Hematopoietic multipotent progenitor cell treated with erythropoietin and hydrocortisone succinate and interleukin-3 and kit ligand, for 4 days (in vitro differentiated cells): ENCODE measurements around the gene NHSL2.
"Not testable (repeated sequence)": the region's sequence is repeated elsewhere in the genome, so short reads cannot be mapped to it uniquely, and the experiment has no call there.

Experiments used
- DNase-seq: peaks from one replicate; pipeline ENCODE4 v3.0.0-alpha.2; 2015

Gene NHSL2

DNA sequence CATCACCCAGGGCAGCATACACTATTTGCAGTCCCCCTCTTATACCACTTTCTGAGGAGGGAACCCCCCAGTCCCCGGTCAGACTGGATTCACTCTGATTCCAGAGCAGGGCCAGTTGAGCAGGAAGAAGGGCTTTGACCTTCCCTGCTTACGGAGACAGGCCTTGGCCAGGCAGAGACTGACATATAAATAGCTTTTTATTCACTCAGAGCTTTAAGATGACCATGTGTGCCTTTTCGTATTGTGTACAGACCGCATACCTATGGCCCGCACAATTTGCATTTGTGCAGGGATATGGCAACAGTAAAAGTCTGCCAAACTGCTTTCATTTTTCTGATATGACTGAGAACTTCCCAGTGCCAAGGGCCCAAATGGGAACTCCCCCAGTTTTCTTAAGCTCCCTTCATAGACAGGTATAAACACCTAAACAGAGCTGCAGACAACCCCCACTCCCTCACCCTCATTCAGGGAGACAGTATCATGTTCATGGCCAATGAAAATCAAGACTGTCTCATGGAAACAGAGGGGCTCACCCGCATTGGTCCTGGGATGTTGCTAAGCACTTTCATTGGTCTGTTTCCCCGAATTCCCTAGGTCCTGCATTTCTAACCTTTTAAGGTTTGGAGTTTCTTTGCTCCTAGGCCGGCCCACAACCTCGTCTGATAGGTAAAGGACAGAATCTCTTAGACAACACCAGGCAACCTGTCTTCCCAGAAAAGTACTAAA, 135.1 kb downstream of the NHSL2 start:
- no peak for DNase-seq

DNA sequence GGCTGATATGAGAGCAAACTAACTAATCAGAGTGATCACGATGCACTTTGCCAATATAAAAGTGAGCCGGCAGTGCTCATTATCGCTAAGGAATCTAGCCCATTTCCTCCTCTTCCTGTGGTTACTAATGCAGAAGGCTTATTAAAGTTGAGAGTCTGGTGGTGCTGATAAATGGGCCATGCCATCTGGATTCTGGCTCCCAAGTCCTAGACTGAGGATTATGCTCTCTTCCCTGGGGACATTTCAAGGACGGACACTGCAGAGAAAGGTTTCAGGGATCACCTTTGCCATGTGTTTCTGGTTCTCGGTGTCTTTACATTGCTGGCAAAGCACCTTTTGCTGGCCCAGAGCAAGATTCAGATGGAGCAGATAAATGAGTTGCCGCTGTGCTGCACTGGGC, 135.8 kb downstream of the NHSL2 start:
- DNase-seq: peak; percentile 57

DNA sequence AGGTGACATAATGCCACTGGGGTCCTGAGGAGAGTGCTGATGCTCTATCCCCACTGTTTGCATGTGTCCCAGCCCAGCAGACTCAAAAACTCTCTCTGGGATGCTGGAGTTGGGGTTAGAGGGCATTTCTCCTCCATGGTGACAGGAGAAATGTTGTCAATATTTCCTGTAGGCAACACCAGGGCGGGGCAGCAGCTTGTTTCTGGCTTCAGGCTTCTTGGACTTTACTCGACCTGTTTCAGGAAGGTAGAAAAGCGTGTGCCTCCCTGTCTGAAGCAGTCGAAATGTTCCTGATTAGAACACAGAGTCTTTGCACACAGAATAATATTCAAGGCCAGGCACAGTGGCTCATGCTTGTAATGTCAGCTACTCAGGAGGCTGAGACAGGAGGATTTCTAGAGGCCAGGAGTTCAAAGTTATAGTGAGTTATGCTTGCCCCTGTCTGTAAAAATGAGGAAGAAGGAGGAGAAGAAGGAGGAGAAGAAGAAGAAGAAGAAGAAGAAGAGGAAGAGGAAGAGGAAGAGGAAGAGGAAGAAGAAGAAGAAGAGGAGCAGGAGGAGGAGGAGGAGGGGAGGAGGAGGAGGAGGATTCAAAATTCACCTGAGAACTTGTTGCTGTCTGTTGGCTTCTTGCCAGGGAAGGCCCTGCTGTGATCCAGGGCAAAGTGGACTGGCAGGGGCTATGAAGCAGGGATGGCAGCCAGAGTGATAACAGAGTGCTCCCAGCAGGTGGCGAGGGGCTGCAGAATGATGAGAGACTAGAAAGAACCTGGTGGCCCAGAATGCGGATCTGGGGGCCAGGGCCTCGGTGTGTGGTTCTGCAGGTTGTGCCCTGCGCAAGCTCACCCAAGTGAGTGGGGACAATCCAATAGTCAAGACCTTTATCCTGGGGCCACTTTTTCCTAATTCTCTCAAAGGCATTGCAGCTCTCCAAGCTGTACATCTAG, 138.1 kb downstream of the NHSL2 start:
- peak; percentile 39 for DNase-seq

DNA sequence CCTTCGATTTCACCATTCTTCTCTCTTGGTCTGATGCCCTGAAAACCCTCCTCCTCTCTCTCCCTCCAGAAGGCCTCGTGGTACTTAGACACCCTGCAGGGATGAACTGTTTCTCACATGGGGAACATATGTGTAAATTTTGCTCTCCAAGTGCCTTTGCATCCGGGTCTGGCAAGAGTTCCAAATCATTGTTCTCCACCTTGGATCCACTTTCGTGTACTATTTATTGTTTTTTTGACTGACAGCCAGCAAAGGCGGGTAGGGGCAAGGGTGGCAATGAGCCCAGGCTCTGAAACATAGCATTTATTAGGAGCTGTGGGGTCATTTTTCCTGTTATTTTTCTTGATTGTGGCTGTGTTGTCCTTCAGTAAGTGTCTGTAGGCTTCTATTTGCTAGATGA, 139.4 kb downstream of the NHSL2 start:
- no peak for DNase-seq

DNA sequence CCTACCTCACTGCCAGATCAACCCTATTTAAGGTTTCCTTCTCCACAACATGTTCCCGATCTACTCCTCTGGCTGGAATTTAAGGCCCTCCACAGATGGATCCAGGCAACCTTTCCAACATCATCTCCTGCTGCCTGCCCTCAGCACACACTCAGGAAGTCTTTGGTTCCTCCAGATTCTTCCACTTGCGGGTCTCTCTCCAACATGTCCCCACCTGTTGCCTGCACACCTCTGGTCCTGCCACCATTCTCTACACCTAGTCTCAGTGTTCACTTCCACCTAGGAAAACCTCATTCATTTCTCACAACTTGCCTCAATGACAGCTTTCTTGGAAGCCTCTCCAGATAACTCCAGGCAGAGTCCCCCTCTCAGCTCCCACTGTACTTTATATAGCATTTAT, 140.9 kb downstream of the NHSL2 start:
- DNase-seq: no peak

DNA sequence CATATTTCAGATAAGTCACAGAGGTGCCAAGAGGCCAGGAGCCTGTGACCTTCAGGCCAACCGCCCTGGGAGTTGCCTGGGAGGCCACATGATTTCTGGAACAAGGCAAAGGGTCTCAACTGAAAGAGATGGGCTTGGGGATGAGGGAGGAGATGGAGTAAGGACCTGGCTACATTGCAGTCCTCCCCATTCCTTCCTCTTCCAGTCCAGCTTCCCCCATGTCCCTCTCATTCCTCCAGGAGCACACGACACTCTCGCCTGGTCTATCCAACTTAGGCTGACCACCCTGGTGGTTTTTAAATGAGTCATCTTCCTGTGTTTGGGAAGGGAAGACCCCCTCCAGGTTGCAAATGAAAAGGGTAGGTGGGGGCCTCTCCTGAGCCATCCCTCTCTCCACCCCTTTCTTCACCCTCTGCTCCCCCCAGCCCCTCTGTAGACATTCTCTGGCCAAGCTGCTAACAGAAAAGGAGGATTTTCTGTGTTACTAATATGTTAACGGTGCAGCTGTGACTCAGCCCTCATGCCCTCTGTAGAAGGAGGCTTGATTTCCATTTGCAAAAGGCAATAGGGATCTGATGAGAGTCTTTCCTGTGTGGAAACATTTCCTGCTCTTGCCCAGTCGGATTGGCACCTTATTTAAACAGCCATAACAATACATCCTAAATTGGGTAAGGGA, 141.9 kb downstream of the NHSL2 start:
- no peak for DNase-seq

DNA sequence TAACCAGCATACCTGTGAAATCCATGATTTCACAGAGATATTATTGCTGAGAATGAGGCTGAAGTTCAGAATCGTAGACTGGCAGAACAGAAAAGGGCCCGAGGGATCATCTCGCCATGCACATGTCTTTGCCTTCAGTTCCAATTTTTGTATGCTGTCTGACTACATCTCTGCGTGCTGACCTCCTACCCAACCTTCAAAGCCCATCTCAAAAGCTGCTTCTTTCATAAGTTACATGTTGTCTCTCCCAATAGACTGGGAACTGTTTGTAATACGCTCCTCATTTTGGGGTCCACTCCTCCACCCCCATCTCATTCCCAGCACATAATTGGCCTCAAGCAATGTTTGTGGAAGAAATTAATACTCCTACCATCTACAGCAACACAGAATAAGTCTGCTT, 142.9 kb downstream of the NHSL2 start:
- no peak for DNase-seq

DNA sequence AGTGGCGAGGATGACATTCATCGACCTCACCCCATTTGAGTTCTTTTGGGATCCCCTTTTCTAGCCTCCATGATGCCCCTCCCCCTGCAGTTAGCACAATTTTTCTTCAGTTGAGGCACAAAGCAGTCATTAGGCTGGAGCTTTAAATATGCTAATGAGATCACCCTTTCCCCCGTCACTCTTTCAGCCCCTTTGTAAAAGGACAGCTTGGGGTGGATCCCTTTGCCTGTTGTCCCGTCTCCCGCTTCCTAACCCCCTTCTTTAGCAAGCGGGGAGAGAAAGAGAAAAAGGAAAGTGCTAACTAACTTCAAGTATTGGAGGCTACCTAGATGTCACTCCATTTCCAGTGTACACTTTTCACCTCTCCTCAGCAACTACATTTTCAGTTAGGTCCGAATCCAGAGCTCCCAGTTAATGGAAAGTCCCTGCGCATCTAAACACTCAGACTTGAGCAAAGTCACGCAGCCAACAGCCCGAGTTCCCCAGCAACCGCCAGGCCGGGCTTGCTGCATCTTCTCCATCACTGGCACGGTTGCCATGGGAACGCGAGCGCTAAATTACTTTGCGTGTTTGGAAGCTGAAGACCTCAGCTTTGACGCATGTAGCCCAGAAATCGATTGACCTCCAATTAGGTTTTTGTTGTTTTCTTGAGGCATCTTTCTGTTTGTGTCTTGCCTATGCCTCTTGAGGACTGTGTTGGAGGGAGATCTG, 144.3 kb downstream of the NHSL2 start:
- DNase-seq: no peak

DNA sequence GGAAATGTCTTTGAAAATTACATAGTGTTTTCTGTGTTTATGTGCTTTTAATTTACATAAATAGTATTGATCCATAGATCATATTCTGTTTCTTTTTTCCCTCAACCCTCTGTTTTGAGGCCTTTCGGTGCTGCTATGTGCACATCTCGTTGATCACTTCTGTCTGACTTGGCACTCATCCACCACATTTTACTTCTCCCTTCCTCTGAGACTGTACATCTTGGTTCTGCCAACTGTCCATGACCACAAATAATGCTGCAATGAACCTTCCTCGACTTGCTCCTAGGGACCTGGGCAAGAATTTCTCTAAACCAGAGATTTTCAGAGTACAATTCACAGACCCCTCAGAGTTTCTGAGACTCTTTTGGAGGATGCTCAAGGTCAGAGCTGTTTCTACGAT, 146.7 kb downstream of the NHSL2 start:
- DNase-seq: peak; percentile 78

DNA sequence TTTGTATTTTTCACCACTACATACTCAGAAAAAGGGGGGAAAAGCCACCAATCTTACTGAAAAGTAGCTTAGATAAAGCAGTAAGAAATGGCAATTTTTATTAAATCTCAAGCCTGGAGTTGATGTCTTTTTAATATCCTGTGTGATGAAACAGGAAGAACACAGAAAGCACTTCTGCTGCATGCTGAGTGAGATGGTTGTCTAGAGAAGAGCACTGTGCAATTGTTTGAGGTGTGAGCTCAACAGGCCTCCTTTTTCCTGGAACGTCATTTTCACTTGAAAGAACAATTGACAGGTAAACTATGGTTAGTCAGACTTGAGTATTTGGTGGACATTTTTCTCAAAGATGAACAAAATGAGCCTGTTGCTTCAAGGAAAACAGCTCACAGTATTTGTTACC, 147.2 kb downstream of the NHSL2 start:
- peak; percentile 33 for DNase-seq

DNA sequence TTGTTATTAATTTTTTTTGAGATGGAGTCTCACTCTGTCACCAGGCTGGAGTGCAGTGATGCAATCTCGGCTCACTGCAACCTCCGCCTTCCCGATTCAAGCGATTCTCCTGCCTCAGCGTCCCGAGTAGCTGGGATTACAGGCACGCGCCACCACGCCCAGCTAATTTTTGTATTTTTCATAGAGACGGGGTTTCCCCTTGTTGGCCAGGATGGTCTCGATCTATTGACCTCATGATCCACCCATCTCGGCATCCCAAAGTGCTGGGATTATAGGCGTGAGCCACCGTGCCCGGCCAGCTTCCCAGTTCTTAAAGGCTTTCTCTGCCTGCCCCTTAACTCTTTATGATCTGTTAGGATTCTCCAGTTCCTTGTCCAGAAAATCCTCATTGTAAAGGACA, 147.7 kb downstream of the NHSL2 start:
- DNase-seq: not testable (repeated sequence)

DNA sequence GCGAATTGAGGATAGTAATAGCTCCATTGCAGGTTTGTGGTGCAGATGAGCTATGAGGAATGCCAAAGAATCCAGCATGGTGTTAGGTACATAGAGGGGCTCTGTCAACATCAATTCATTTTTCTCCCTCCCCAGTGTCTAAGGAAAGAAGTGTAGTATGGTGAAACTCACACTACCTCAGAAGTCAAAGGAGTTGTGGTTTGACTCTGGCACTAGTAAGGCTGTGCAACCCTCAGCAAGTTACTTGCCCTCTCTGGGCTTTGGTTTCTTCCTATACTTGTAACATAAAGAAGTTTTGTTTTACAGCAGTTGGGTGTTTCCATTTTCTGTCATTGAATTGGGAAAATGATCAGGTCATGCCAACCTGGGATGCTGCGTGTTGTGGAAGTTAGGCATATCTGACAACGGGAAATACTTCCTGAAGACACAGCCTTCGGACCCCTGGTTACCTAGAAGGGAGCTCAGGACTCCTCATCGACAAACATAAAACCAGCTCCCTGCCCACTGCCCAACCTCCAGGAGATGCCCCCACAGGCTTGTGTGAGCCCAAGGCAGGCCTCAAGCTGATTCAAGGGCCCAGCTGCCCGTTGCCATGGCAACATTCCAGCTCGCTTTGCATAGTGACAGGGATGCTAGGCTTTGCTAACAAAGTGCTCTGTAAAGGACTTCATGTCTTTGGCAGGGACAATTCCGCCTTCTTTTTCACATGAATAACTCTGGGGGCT, 149.7 kb downstream of the NHSL2 start:
- DNase-seq: peak; percentile 25

DNA sequence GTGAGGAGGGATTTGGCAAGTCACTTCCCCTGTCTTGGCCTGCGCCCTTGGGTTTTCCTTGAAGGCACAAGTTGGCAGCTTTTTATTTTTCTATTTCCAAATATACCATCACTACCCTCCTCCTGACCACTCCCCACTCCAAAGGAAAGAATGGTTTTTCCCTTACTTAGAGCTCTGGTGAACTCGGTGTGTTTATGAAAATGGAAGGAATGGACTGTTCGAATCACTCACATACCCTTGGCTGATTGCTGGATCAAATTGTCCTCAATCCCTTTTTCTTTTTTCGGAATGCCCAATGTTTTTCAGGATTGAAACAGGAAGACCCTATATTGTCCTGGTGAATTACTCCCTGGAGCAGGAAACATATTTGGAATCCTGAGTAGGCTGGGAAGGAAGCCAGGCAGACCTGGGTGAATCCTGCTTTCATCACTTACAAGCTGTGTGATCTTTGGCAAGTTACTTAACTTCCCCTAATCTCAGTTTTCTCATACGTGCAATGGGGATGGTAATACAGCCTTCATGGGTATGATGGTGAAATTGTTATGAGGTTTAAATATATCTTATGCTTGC, 150.4 kb downstream of the NHSL2 start:
- DNase-seq: no peak

DNA sequence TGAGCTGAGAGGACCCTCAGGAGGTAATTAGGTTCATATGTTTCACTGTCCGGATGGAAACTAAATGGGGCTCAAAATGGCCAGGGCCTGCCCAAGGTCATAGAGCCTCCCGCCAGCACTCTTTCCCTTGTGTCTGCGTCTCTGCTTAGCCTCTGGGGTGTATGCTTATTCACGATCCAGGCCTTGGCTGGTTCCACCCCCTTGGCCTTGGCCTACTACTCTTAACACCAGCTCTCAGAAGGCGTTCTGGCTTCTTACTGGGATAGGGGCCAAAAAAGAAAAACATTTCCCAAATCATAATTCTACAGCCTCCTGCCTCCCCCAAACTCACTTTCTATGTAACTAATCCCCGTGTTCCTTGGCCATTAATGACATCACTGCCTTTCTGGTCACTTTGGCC, 152.3 kb downstream of the NHSL2 start:
- DNase-seq: no peak

DNA sequence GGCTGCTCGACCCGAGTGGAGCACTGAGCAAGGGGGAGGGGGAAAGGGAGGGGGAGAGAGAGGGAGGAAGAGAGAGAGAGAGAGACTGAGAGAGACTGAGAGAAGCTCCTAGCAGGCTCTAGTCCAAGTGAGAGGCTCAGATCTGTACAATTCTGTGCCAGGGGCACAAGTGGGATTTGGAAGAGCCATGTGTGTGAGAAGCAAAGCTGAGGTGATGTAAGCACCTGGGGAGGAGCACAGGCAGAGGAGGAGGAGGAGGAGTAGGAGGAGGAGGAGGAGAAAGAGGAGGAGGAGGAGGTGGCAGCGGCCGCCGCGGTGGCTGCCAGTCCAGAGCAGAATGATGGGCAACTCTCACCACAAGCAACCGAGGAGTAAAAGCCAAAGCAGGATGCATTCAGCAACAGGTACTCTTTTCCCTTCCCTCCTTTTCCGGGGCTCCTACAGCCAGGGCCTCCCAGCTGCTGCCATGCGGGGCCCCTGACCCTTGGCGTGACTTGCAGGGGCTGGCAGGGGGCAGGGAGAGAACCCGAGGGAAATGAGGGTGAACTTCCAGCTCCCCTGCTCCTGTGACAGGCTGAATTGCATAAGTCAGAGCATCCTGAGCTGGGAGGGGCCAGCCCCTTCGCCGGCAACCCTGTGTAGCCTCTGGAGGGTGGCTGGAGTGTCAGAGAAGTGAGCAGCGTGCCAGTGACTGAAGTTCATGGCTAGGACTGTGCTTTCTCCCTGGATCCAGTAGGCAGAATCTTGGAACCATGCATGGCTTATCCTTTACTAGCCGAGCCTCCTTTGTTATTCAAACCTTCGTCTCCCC, 158.9 kb downstream of the NHSL2 start:
- no peak for DNase-seq

DNA sequence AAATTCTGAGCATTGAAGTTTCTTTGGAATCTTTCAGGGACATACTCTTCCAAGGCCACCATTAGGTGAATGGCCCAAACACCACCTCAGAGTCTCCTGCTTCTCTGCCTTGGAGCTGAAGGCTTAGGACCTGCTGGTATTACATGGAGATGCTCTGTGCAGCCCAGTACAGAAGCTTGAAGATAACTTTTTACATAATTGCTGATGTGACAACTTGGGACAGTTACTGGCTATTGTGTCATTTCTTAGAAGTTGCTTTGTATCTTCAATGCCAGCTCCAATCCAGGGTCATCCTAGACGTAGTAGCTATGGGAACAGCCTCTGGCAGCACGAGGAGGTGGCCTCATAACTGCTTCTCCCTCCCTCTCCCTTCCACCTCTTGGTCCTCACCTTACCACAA, 160.6 kb downstream of the NHSL2 start:
- DNase-seq: no peak

DNA sequence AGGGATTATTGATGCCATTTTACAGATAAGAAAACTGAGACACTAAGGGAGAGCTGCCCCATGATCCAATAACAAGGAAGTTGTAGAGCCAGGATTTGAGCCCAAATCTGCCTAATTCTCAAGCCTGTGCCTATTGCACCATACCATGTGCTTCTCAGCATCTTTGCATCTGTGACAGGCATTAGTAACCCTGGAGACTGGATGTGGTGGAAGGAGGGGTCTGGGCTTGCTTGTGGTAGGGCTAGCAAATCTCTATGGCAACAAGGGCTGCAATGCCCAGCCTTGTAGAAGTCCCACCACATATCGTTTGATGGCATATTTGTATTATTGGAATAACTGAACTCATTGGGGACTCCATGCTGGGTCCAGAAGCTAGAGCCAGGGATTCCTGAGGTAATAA, 163.0 kb downstream of the NHSL2 start:
- no peak for DNase-seq

DNA sequence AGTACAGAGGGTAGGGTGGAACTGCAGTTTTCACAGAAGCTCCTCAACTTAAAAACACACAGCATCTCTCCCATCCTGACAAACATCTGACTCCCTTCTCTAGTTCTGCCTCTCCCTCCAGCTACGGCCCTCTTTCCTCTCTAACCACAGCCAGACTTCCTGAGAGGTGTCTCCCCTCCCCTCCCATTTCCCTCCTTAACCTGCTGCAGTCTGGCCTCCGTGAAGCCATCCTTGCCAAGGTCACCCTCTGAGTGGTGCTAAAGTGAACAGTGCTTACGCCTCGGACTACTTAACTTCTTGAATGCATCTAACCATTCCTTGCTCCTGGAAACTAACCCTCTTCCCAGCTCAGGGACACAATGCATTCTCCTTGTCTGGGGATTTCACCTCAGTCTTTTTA, 167.8 kb downstream of the NHSL2 start:
- DNase-seq: no peak

DNA sequence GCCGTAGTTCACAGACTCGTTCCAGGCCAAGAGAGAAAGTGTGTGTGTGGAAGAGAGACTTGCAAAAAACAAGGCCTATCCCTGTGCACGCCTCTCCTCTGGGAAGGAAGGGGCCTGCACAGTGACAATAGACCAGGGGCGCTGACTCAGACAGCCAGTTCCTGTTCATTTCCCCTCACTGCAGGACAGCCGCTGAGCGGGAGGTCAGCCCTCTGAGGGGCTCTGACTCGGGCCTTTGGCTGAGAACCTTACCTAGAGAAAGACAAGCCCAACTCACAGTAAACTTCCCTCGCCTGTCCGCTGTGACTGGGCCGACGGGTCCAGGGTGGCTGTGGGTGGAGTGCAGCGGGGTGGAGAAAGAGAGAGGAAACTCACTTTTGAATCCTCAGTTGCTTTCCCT, 169.0 kb downstream of the NHSL2 start:
- DNase-seq: no peak

DNA sequence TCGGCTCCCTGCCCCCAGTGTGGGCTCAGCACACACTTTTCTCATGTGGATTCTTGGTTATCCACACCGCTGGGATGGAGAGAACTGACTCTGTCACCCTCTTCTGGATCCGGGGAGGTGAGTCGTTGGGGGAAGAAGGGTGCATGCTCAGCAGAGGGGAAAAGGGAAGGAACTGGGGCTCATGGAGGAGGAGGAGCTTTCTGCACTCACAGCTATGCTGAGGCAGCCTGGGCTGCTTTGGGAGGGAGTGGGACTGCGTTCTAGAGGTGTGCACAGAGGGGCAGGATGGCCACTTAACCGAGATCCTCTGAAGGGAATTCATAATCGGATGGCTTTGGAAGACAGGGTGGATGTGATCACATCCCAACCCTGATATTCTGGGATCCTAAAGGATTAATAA, 169.5 kb downstream of the NHSL2 start:
- peak; percentile 36 for DNase-seq

DNA sequence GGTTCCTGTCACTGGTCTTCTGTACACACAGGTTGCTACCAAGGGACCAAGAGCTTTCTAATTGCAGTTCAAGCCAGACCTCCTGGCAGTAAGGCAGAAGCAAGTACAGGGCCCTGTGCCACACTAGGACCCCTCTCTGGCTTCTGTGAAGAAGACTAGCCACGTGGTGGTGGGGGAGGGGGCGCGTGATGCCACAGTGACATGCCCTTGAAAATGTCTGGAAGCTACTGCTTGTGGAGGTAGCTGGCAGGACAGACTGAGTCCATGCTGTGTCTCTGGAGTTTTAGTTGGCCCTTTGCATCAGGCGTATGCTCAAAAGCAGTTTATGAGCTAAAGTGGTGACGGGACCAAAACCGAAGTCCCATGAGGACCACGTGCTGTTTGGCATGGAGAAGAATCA, 170.2 kb downstream of the NHSL2 start:
- no peak for DNase-seq
